Esophagus muscularis mucosa (tissue), 4 donors: ENCODE measurements around the gene WDR37. TPM values are rescaled to one million over a fixed set of nuclear protein-coding genes. Genes with fewer than 3 reads are reported as not detected.

ENCODE experiments used
- DNase-seq: peaks from one replicate; pipeline ENCODE4 v3.0.0-alpha.2; 2017; ENCODE audit errors: extremely low spot score
- H3K27ac ChIP-seq, 4 donors: fragments of 200-600 bp; sonication (generic); replicated peaks in 1 of 4; 1 replicate in 3 of 4; 2 replicates in 1 of 4; pipeline ENCODE4 v1.5.1; 2016 to 2019; ENCODE audit warnings: mild to moderate bottlenecking in 1 of 4
- H3K27me3 ChIP-seq, 4 donors: fragments of 200-600 bp; sonication (generic); one replicate each; pipeline versions ENCODE4 v1.5.1 to v1.6.0; 2016 to 2019
- H3K36me3 ChIP-seq, 4 donors: fragments of 200-600 bp; sonication (generic); one replicate each; pipeline ENCODE4 v1.5.1; 2016 to 2019
- H3K4me1 ChIP-seq, 4 donors: fragments of 200-600 bp; sonication (generic); one replicate each; pipeline ENCODE4 v1.5.1; 2016 to 2019
- H3K4me3 ChIP-seq, 4 donors: fragments of 200-600 bp; sonication (generic); 1 replicate in 2 of 4; 2 replicates in 2 of 4; pipeline ENCODE4 v1.5.1; 2016 to 2019; ENCODE audit warnings: mild to moderate bottlenecking in 4 of 4, moderate library complexity in 1 of 4
- H3K9me3 ChIP-seq, 4 donors: fragments of 200-600 bp; sonication (generic); 1 replicate in 3 of 4; 2 replicates in 1 of 4; pipeline ENCODE4 v1.5.1; 2016 to 2019
- CTCF ChIP-seq, 3 experiments: fragments of 200-600 bp in 2 of 3; fragments of 450-650 bp in 1 of 3; sonication (generic) in 2 of 3; IDR thresholded peaks; one replicate each; pipeline ENCODE4 v1.5.1; 2017 to 2019; ENCODE audit warnings: antibody characterized with exemption in 3 of 3, mild to moderate bottlenecking in 2 of 3, moderate library complexity in 1 of 3
- EP300 ChIP-seq: sonication (generic); formaldehyde crosslinking; IDR thresholded peaks from one replicate; pipeline ENCODE4 v1.6.1; 2017; ENCODE audit warnings: antibody characterized with exemption
- POLR2A ChIP-seq: fragments of 450-650 bp; IDR thresholded peaks from one replicate; pipeline ENCODE4 v1.6.1; 2017; ENCODE audit warnings: antibody characterized with exemption, moderate library complexity, mild to moderate bottlenecking, low read depth
- POLR2AphosphoS5 ChIP-seq, 2 donors: sonication (generic); formaldehyde crosslinking; IDR thresholded peaks; one replicate each; pipeline ENCODE4 v1.6.1; 2017; ENCODE audit warnings: antibody characterized with exemption in 2 of 2
- WGBS: methylation state at CpG from one replicate; pipeline ENCODE4 v1.1.5; 2018; 5-methylcytosine and 5-hydroxymethylcytosine counted together
- intact Hi-C: fragments of 100-400 bp; cut with DNase I; formaldehyde crosslinking; loops from one replicate; pipeline ENCODE4 v1.15.1; 2023
- total RNA-seq, 4 donors: library from RNA; depleted of rRNA; stranded (reverse); fragments of >200 nt; gene quantifications; one replicate each; pipeline versions ENCODE4 v1.1.0 to v1.2.1, GENCODE V29; 2016

WDR37 gene
- total RNA-seq, 4 donors from 2014 or later, result 9.1 to 17.2 (median 13.2) TPM

GRCh38 chr10:1166828-1167275 lies 110.7 kb downstream of the WDR37 start:
- Histone ChIP-seq H3K36me3 (no peaks in the 10 kb centered on the region), H3K4me1 (no peaks in the 10 kb centered on the region), H3K9me3 (no peaks in the 10 kb centered on the region), H3K27ac (no peak overlapping the region), H3K4me3 (no peak overlapping the region), H3K27me3 (peaks cover 0 to 39% (median 0%) of the 10 kb centered on the region in 4 donors)
- TF ChIP-seq POLR2AphosphoS5 (IDR thresholded peaks at IDR 0.05) (no peak), POLR2A (no peak), EP300 (no peak), CTCF (IDR thresholded peaks at IDR 0.05) (no peak)
- DNase-seq, result no peak
- WGBS, result 82% methylated on average over 9 of the region's 9 CpGs
- intact Hi-C loops, result no loop called here

GRCh38 chr10:1168763-1169162 lies 112.6 kb downstream of the WDR37 start:
- H3K4me1 ChIP-seq, result no peaks in the 10 kb centered on the region
- intact Hi-C loops, result no loop called here
- no peak for DNase-seq
- H3K27ac ChIP-seq, result no peak overlapping the region
- TF ChIP-seq CTCF (IDR thresholded peaks at IDR 0.05), result no peak
- no peaks in the 10 kb centered on the region for H3K36me3 ChIP-seq
- no peaks in the 10 kb centered on the region for H3K9me3 ChIP-seq
- H3K4me3 ChIP-seq, result no peak overlapping the region
- peaks cover 0 to 39% (median 0%) of the 10 kb centered on the region in 4 donors for H3K27me3 ChIP-seq
- WGBS, result 90% methylated on average over 13 of the region's 13 CpGs

- Histone ChIP-seq H3K27me3 (peaks cover 0 to 39% (median 0%) of the 10 kb centered on the region in 4 donors), H3K27ac (no peak overlapping the region), H3K4me1 (no peaks in the 10 kb centered on the region), H3K9me3 (no peaks in the 10 kb centered on the region), H3K36me3 (no peaks in the 10 kb centered on the region), H3K4me3 (no peak overlapping the region)
- 78% methylated on average over 16 of the region's 23 CpGs for WGBS
- TF ChIP-seq EP300, result no peak
- DNase-seq, result no peak
- intact Hi-C loops, result no loop called here
Observed at GRCh38 chr10:1169186-1169885, 113.2 kb downstream of the WDR37 start.

DNA sequence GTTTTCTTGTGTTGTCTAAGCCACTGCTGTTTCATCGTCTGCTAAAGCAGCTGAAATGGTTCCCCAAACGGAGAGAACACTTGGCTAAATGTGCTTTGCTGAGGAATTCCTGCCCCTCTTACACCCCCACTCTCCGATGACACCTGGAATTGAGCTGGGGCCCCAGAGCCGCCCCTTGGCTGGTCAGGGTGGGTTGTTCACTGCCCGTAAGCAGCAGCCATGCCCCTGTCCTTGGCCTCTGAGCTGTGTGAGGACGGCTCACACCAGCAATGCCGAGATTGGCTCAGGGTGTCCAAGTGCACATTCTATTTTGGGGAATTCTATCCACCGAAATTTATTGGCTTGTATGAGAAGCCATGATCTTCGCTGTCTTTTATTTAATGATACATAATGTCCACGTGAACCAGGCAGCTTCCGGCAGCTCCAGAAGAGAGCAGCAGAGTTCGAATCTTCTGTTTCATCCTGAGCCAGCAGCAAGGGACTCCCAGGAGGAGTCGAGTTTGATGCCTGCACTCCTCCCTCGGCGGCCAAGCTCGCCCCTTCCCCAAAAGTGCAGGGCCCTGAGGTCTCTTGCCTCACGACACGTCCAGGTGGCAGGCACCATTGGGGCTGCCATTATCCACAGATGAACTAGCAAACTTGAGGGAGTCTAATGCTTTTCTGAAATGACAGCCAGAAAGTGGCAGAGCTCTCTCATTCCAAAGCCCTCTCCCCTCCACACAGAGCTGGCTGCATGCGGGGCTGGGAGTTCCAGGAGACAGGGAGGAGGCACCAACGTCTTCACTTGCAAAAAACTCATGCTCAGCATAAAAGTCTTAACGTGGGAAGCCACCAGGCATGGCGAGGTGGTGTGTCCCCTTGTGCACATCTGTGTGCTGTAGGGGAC lies 114.0 kb downstream of the WDR37 start:
- DNase-seq, result no peak
- H3K27me3 ChIP-seq, result peaks cover 0 to 39% (median 0%) of the 10 kb centered on the region in 4 donors
- intact Hi-C loops, result no loop called here

More for the DNA sequence above, 114.0 kb downstream of the WDR37 start:
- no peak overlapping the region for H3K4me3 ChIP-seq
- no peak for TF ChIP-seq POLR2AphosphoS5 (IDR thresholded peaks at IDR 0.05)
- no peak for TF ChIP-seq EP300
- no peak for TF ChIP-seq POLR2A
- TF ChIP-seq CTCF (IDR thresholded peaks at IDR 0.05), result no peak
- no peak overlapping the region for H3K27ac ChIP-seq
- WGBS, result 56% methylated on average over 22 of the region's 22 CpGs
- H3K9me3 ChIP-seq, result no peaks in the 10 kb centered on the region
- H3K36me3 ChIP-seq, result no peaks in the 10 kb centered on the region
- H3K4me1 ChIP-seq, result no peaks in the 10 kb centered on the region
